Thoracic aorta (tissue), 2 donors: ENCODE measurements around the gene EPS8L1. TPM values are rescaled to one million over a fixed set of nuclear protein-coding genes. Genes with fewer than 3 reads are reported as not detected.

Experiments
- ATAC-seq: fragments of 150-250 bp; one replicate; pipeline ENCODE4 v1.8.0; 2017; ENCODE audit warnings: low read depth; ENCODE audit not compliant: insufficient number of reproducible peaks, low FRiP score
- DNase-seq: peaks from one replicate; pipeline ENCODE4 v3.0.0-alpha.2; 2020; ENCODE audit warnings: low spot score
- H3K27ac ChIP-seq, 2 donors: fragments of 200-600 bp; sonication (generic); 1 replicate in 1 of 2; 2 replicates in 1 of 2; pipeline ENCODE4 v1.5.1; 2016; ENCODE audit warnings: mild to moderate bottlenecking in 2 of 2, moderate library complexity in 2 of 2
- H3K27me3 ChIP-seq: fragments of 200-600 bp; sonication (generic); replicated peaks from 2 replicates; pipeline ENCODE4 v1.6.0; 2016; ENCODE audit warnings: mild to moderate bottlenecking; ENCODE audit not compliant: insufficient read depth
- H3K36me3 ChIP-seq: fragments of 200-600 bp; sonication (generic); one replicate; pipeline ENCODE4 v1.5.1; 2016
- H3K4me1 ChIP-seq, 2 donors: fragments of 200-600 bp; sonication (generic); 1 replicate in 1 of 2; 2 replicates in 1 of 2; pipeline versions ENCODE4 v1.5.1 to v1.6.0; 2016; ENCODE audit warnings: low read depth in 2 of 2, mild to moderate bottlenecking in 1 of 2; ENCODE audit not compliant: control insufficient read depth in 1 of 2
- H3K4me3 ChIP-seq: fragments of 200-600 bp; sonication (generic); 2 replicates; pipeline ENCODE4 v1.5.1; 2016; ENCODE audit warnings: mild to moderate bottlenecking
- H3K9me3 ChIP-seq: fragments of 200-600 bp; sonication (generic); 2 replicates; pipeline ENCODE4 v1.5.1; 2016
- total RNA-seq, 2 donors: library from RNA; depleted of rRNA; stranded (reverse); fragments of >200 nt; gene quantifications; one replicate each; pipeline versions ENCODE4 v1.1.0 to v1.2.3, GENCODE V29; 2016
- TF ChIP-seq, protein P1 (sequence below): fragments of 200-600 bp; sonication (generic); IDR thresholded peaks from one replicate; pipeline ENCODE4 v1.5.1; 2019; ENCODE audit warnings: antibody characterized with exemption

Gene EPS8L1
- total RNA-seq, 2 donors from 2014 or later: 5.4 to 16.3 TPM

DNA sequence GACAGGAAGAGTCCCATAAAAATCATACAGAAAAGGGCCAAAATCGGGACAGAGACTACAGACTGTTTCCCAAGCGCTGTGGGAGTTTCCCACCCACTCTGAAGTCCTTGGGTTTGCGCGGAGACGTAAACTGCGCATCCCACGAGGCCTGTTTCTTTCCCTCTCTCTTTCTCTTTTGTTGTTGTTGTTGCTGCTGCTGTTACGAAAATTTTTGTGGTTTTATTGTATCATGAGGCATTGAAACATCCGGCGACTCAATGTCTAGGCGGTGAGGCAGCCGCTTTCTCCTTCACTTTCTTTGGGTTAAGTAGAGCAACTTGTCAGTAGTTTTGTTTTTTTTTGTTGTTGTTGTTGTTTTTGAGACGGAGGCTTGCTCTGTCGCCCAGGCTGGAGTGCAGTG, 43.4 kb downstream of the EPS8L1 start:
- Histone ChIP-seq H3K36me3 (no peaks in the 10 kb centered on the region), H3K27ac (no peak overlapping the region), H3K4me1 (peaks cover 16 to 29% of the 10 kb centered on the region in 2 donors), H3K27me3 (no peaks in the 10 kb centered on the region), H3K4me3 (no peak overlapping the region), H3K9me3 (no peaks in the 10 kb centered on the region)
- no peak for ATAC-seq
- TF ChIP-seq, protein P1, sequence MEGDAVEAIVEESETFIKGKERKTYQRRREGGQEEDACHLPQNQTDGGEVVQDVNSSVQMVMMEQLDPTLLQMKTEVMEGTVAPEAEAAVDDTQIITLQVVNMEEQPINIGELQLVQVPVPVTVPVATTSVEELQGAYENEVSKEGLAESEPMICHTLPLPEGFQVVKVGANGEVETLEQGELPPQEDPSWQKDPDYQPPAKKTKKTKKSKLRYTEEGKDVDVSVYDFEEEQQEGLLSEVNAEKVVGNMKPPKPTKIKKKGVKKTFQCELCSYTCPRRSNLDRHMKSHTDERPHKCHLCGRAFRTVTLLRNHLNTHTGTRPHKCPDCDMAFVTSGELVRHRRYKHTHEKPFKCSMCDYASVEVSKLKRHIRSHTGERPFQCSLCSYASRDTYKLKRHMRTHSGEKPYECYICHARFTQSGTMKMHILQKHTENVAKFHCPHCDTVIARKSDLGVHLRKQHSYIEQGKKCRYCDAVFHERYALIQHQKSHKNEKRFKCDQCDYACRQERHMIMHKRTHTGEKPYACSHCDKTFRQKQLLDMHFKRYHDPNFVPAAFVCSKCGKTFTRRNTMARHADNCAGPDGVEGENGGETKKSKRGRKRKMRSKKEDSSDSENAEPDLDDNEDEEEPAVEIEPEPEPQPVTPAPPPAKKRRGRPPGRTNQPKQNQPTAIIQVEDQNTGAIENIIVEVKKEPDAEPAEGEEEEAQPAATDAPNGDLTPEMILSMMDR: no peak
- DNase-seq: no peak

DNA sequence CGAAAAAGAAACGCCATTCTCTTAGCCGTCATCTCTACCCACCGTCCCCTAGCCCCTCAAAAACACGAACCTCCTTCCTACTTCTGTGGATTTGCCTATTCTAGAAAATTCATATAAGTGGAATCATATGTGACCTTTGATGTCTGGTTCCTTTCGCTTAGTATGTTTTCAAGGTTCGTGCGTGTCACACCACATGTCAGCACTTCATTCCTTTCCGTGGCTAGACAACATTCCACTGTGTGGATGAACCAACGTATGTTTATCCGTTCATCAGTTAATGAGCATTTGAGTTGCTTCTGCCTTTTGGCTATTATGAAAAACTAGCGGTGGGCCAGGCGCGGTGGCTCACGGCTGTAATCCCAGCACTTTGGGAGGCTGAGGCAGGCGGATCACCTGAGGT, 55.8 kb downstream of the EPS8L1 start:
- Histone ChIP-seq H3K4me3 (no peak overlapping the region), H3K36me3 (no peaks in the 10 kb centered on the region), H3K9me3 (no peaks in the 10 kb centered on the region), H3K27ac (no peak overlapping the region), H3K4me1 (no peaks in the 10 kb centered on the region), H3K27me3 (no peaks in the 10 kb centered on the region)
- DNase-seq (no peak), ATAC-seq (no peak)
- TF ChIP-seq, protein P1: no peak

DNA sequence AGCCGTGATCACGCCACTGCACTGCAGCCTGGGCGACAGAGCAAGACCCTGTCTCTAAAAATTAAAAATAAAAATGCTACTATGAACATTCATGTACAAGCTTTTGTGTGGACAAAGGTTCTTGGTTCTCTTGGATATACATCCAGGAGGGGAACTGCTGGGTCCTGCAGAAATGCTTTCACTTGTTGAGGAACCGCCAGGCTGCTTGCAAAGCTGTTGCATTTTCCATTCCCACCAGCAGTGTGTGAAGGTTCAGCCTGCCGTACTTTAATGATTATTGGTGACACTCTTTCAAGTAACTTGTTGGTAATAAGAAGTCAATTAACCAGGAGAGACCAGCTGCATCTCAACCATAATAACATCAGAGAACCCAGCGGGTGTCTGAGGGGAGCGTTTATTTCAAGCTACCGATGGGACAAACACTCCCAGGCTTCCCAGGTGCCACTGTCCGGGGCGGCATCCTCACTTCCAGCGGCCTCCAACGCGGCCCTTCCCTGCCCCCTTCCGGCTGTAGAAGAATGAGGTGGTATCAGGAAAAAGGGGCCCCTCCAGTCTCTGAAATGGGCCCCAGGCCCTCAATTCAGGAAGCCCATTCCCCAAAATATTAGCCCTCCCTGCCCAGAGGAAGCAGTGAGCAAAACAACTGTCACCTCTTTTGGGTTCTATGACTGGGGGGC, 56.9 kb downstream of the EPS8L1 start:
- H3K27ac ChIP-seq: no peak overlapping the region
- H3K4me1 ChIP-seq: no peaks in the 10 kb centered on the region
- H3K36me3 ChIP-seq: no peaks in the 10 kb centered on the region
- ATAC-seq (no peak), DNase-seq (no peak)
- no peaks in the 10 kb centered on the region for H3K9me3 ChIP-seq
- TF ChIP-seq, protein P1: no peak
- H3K27me3 ChIP-seq: no peaks in the 10 kb centered on the region
- H3K4me3 ChIP-seq: no peak overlapping the region

DNA sequence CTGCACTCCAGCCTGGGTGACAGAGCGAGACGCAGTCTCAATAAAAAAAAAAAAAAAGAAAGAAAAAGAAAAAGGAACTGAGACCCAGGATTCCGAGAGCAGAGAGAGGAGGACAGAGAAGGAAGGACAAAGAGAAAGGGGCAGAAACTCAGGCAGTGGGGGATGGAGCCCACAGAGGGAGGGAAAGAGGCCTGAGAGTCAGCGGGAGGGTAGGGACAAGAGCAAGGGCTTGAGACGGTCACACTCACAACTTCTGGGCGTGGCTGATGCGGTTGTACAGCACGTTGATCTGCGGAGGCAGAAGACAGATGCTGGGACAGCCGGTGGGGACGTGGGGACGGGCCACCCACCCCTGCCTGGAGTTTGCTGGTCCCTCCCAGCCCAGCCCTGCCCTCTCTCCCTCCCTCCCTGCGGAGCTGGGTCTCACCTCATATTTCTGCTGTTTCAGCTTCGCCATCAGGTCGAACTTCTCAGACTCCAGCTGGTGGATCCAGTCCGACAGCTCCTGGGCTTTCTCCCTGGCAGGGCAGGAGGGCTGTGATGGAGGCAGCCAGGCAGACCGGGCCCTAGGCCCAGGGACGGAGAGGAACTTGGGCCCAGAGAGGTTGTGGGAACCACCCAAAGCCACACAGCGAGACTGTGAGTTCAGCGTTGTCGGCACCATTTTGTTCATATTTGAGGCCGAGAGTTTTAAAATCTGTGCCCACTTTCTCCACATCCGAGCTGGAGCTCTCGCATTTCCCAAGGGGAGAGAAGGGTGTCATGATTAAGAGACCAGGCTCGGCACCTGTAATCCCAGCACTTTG, 58.2 kb downstream of the EPS8L1 start:
- TF ChIP-seq, protein P1: no peak
- ATAC-seq (no peak), DNase-seq (no peak)
- H3K36me3 ChIP-seq: no peaks in the 10 kb centered on the region
- no peak overlapping the region for H3K27ac ChIP-seq
- no peak overlapping the region for H3K4me3 ChIP-seq
- H3K4me1 ChIP-seq: no peaks in the 10 kb centered on the region
- H3K9me3 ChIP-seq: no peaks in the 10 kb centered on the region
- H3K27me3 ChIP-seq: no peaks in the 10 kb centered on the region

DNA sequence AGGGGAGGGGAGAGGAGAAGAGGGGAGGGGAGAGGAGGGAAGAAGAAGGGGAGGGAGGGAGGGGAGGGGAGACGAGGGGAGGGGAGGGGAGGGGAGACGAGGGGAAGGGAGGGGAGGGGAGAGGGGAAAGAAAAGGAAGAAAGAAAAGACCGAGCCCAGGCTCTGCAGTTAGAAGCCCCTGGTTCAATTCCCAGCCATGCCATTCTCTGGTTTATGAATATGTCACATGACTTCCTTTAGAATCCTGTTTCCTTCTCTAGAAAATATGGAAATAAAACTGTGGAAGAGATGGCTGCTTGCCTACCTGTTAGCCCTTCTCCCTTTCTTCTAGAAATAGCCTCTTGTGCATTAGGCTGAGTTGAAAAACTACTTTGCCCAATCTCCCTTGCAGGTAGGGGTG, 59.1 kb downstream of the EPS8L1 start:
- no peaks in the 10 kb centered on the region for H3K9me3 ChIP-seq
- no peak overlapping the region for H3K4me3 ChIP-seq
- ATAC-seq (no peak), DNase-seq (no peak)
- TF ChIP-seq, protein P1: no peak
- H3K4me1 ChIP-seq: no peaks in the 10 kb centered on the region
- H3K27me3 ChIP-seq: no peaks in the 10 kb centered on the region
- no peaks in the 10 kb centered on the region for H3K36me3 ChIP-seq
- H3K27ac ChIP-seq: no peak overlapping the region
